ENCODE results near the gene BMP6. TPM values are rescaled to one million over a fixed set of nuclear protein-coding genes. Genes with fewer than 3 reads are reported as not detected.

Gene BMP6
- 0.18 TPM for polyA plus RNA-seq (2013, experiment 1 of 2)
- polyA plus RNA-seq (2013, experiment 2 of 2): 0.15 TPM

GRCh38 chr6:7725849-7726415 lies at the start of gene BMP6:
TSS of gene BMP6 (plus strand) at chr6:7726099. CDS start at chr6:7726956, 857 bp downstream.
- no peak within 1 kb of the TSS for H2BK15ac ChIP-seq (replicated peaks; ENCODE audit: low read depth)
- no peak within 1 kb of the TSS for H3K18ac ChIP-seq (ENCODE audit: low read length)
- H2BK5ac ChIP-seq (ENCODE audit: low read length): no peak within 1 kb of the TSS
- no peaks in the 10 kb centered on the region for H3K36me3 ChIP-seq (ENCODE audit: control insufficient read depth, insufficient read depth, low read length)
- H3K23ac ChIP-seq (ENCODE audit: low read length): no peak within 1 kb of the TSS
- H3K79me2 ChIP-seq (ENCODE audit: control insufficient read depth, insufficient read depth, low read length): no peaks in the 10 kb centered on the region
- DNase-seq: peak; percentile 95
- no CpG with 5 or more reads among the region's 69 CpGs for WGBS (ENCODE audit: extremely low coverage, insufficient coverage, low lambda C conversion rate)
- H3K4ac ChIP-seq (ENCODE audit: low read depth, low read length): no peak within 1 kb of the TSS
- peak within 1 kb of the TSS; percentile 19 for H3K9ac ChIP-seq (ENCODE audit: low read length)
- no peaks in the 10 kb centered on the region for H3K79me1 ChIP-seq (ENCODE audit: low read length)
- H2AK5ac ChIP-seq (ENCODE audit: low read length): no peak within 1 kb of the TSS
- peaks cover 3% of the 10 kb centered on the region for H3K4me1 ChIP-seq (ENCODE audit: control insufficient read depth, low read depth, low read length)
- H3K56ac ChIP-seq (ENCODE audit: low read length): peak within 1 kb of the TSS; percentile 45
- H2BK120ac ChIP-seq (ENCODE audit: low read depth, low read length): no peak within 1 kb of the TSS
- no peak within 1 kb of the TSS for H4K8ac ChIP-seq (ENCODE audit: low read depth, low read length)
- no peak within 1 kb of the TSS for H4K5ac ChIP-seq (ENCODE audit: low read length)
- no peak within 1 kb of the TSS for H3K4me3 ChIP-seq (ENCODE audit: low read length)
- H3K27me3 ChIP-seq (ENCODE audit: insufficient read depth, low read length, poor library complexity): peaks cover 33% of the 10 kb centered on the region
- H3K27ac ChIP-seq (ENCODE audit: low read depth, low read length): no peak within 1 kb of the TSS
- peak within 1 kb of the TSS; percentile 71 for H3K4me2 ChIP-seq (ENCODE audit: low read length)

- Histone ChIP-seq H4K8ac (ENCODE audit: low read depth, low read length) (no peak overlapping the region), H3K4me1 (ENCODE audit: control insufficient read depth, low read depth, low read length) (peaks cover 3% of the 10 kb centered on the region), H3K79me2 (ENCODE audit: control insufficient read depth, insufficient read depth, low read length) (no peaks in the 10 kb centered on the region), H3K4ac (ENCODE audit: low read depth, low read length) (no peak overlapping the region), H3K79me1 (ENCODE audit: low read length) (no peaks in the 10 kb centered on the region), H3K27ac (ENCODE audit: low read depth, low read length) (no peak overlapping the region), H3K23ac (ENCODE audit: low read length) (no peak overlapping the region), H3K9ac (ENCODE audit: low read length) (no peak overlapping the region), H4K5ac (ENCODE audit: low read length) (no peak overlapping the region), H2BK120ac (ENCODE audit: low read depth, low read length) (no peak overlapping the region), H3K4me3 (ENCODE audit: low read length) (no peak overlapping the region), H2BK15ac (replicated peaks; ENCODE audit: low read depth) (no peak overlapping the region), H2BK5ac (ENCODE audit: low read length) (no peak overlapping the region), H3K4me2 (ENCODE audit: low read length) (no peak overlapping the region), H3K18ac (ENCODE audit: low read length) (no peak overlapping the region), H3K36me3 (ENCODE audit: control insufficient read depth, insufficient read depth, low read length) (no peaks in the 10 kb centered on the region), H2AK5ac (ENCODE audit: low read length) (no peak overlapping the region), H3K56ac (ENCODE audit: low read length) (no peak overlapping the region), H3K27me3 (ENCODE audit: insufficient read depth, low read length, poor library complexity) (no peaks in the 10 kb centered on the region)
- no CpG with 5 or more reads among the region's 5 CpGs for WGBS (ENCODE audit: extremely low coverage, insufficient coverage, low lambda C conversion rate)
- DNase-seq: no peak
Observed at GRCh38 chr6:7677229-7677628, 48.7 kb upstream of the BMP6 start.

- no peak overlapping the region for H3K4ac ChIP-seq (ENCODE audit: low read depth, low read length)
- no peak overlapping the region for H3K23ac ChIP-seq (ENCODE audit: low read length)
- H3K4me1 ChIP-seq (ENCODE audit: control insufficient read depth, low read depth, low read length): peaks cover 4% of the 10 kb centered on the region
- H3K79me1 ChIP-seq (ENCODE audit: low read length): no peaks in the 10 kb centered on the region
- no peak overlapping the region for H3K4me2 ChIP-seq (ENCODE audit: low read length)
- H2BK15ac ChIP-seq (replicated peaks; ENCODE audit: low read depth): no peak overlapping the region
- H3K18ac ChIP-seq (ENCODE audit: low read length): no peak overlapping the region
- no CpG with 5 or more reads among the region's 12 CpGs for WGBS (ENCODE audit: extremely low coverage, insufficient coverage, low lambda C conversion rate)
- no peak overlapping the region for H3K27ac ChIP-seq (ENCODE audit: low read depth, low read length)
- H3K4me3 ChIP-seq (ENCODE audit: low read length): no peak overlapping the region
- no peak overlapping the region for H2BK5ac ChIP-seq (ENCODE audit: low read length)
- H3K36me3 ChIP-seq (ENCODE audit: control insufficient read depth, insufficient read depth, low read length): no peaks in the 10 kb centered on the region
- DNase-seq: peak; percentile 82
- no peak overlapping the region for H3K9ac ChIP-seq (ENCODE audit: low read length)
- H3K56ac ChIP-seq (ENCODE audit: low read length): no peak overlapping the region
- H2BK120ac ChIP-seq (ENCODE audit: low read depth, low read length): no peak overlapping the region
- no peak overlapping the region for H2AK5ac ChIP-seq (ENCODE audit: low read length)
- H3K79me2 ChIP-seq (ENCODE audit: control insufficient read depth, insufficient read depth, low read length): no peaks in the 10 kb centered on the region
- no peak overlapping the region for H4K8ac ChIP-seq (ENCODE audit: low read depth, low read length)
- H3K27me3 ChIP-seq (ENCODE audit: insufficient read depth, low read length, poor library complexity): no peaks in the 10 kb centered on the region
- no peak overlapping the region for H4K5ac ChIP-seq (ENCODE audit: low read length)
Observed at GRCh38 chr6:7680393-7681075, 45.4 kb upstream of the BMP6 start.

DNA sequence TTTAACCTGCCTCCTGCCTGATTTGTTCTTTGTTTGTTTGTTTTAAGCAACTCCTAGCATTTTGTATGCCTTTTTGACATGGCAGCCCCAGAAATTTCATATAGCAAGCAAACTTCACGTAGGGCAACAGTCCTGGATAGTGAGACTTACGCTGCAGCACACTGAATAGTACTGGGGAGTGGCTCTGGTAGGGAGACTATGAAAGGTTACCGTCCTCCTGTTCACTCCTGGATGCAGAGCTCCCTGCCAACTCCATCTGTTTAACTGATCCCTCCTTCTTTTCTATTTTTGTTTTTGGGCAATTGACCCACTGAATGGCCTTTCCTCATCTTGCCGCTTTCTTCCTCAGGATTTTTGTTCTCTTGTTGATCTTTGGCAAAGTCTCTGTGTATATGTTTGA lies 44.5 kb upstream of the BMP6 start:
- Histone ChIP-seq H3K23ac (ENCODE audit: low read length) (no peak overlapping the region), H3K27me3 (ENCODE audit: insufficient read depth, low read length, poor library complexity) (no peaks in the 10 kb centered on the region), H3K56ac (ENCODE audit: low read length) (no peak overlapping the region), H2BK15ac (replicated peaks; ENCODE audit: low read depth) (no peak overlapping the region), H3K4me3 (ENCODE audit: low read length) (no peak overlapping the region), H3K79me2 (ENCODE audit: control insufficient read depth, insufficient read depth, low read length) (no peaks in the 10 kb centered on the region), H4K5ac (ENCODE audit: low read length) (no peak overlapping the region), H3K4me2 (ENCODE audit: low read length) (no peak overlapping the region), H2BK5ac (ENCODE audit: low read length) (no peak overlapping the region), H4K8ac (ENCODE audit: low read depth, low read length) (no peak overlapping the region), H2AK5ac (ENCODE audit: low read length) (no peak overlapping the region), H3K36me3 (ENCODE audit: control insufficient read depth, insufficient read depth, low read length) (no peaks in the 10 kb centered on the region), H3K9ac (ENCODE audit: low read length) (no peak overlapping the region), H3K18ac (ENCODE audit: low read length) (no peak overlapping the region), H3K79me1 (ENCODE audit: low read length) (no peaks in the 10 kb centered on the region), H3K4me1 (ENCODE audit: control insufficient read depth, low read depth, low read length) (peaks cover 4% of the 10 kb centered on the region), H3K4ac (ENCODE audit: low read depth, low read length) (no peak overlapping the region), H3K27ac (ENCODE audit: low read depth, low read length) (no peak overlapping the region), H2BK120ac (ENCODE audit: low read depth, low read length) (no peak overlapping the region)
- DNase-seq: no peak
- WGBS (ENCODE audit: extremely low coverage, insufficient coverage, low lambda C conversion rate): no CpG with 5 or more reads among the region's 4 CpGs

GRCh38 chr6:7684076-7684475 lies 41.8 kb upstream of the BMP6 start:
- H2AK5ac ChIP-seq (ENCODE audit: low read length): no peak overlapping the region
- H2BK120ac ChIP-seq (ENCODE audit: low read depth, low read length): no peak overlapping the region
- peaks cover 4% of the 10 kb centered on the region for H3K4me1 ChIP-seq (ENCODE audit: control insufficient read depth, low read depth, low read length)
- H3K4me3 ChIP-seq (ENCODE audit: low read length): no peak overlapping the region
- H3K4ac ChIP-seq (ENCODE audit: low read depth, low read length): no peak overlapping the region
- H2BK5ac ChIP-seq (ENCODE audit: low read length): no peak overlapping the region
- no peak overlapping the region for H3K18ac ChIP-seq (ENCODE audit: low read length)
- no peaks in the 10 kb centered on the region for H3K27me3 ChIP-seq (ENCODE audit: insufficient read depth, low read length, poor library complexity)
- no peak overlapping the region for H2BK15ac ChIP-seq (replicated peaks; ENCODE audit: low read depth)
- H3K56ac ChIP-seq (ENCODE audit: low read length): no peak overlapping the region
- H3K4me2 ChIP-seq (ENCODE audit: low read length): no peak overlapping the region
- H3K27ac ChIP-seq (ENCODE audit: low read depth, low read length): no peak overlapping the region
- no peaks in the 10 kb centered on the region for H3K36me3 ChIP-seq (ENCODE audit: control insufficient read depth, insufficient read depth, low read length)
- no peak overlapping the region for H3K9ac ChIP-seq (ENCODE audit: low read length)
- no peak overlapping the region for H4K8ac ChIP-seq (ENCODE audit: low read depth, low read length)
- H3K23ac ChIP-seq (ENCODE audit: low read length): no peak overlapping the region
- no CpG with 5 or more reads among the region's 1 CpG for WGBS (ENCODE audit: extremely low coverage, insufficient coverage, low lambda C conversion rate)
- no peaks in the 10 kb centered on the region for H3K79me1 ChIP-seq (ENCODE audit: low read length)
- H4K5ac ChIP-seq (ENCODE audit: low read length): no peak overlapping the region
- no peak for DNase-seq
- H3K79me2 ChIP-seq (ENCODE audit: control insufficient read depth, insufficient read depth, low read length): no peaks in the 10 kb centered on the region
